HepG2 (cell line): ENCODE data around the gene LANCL3. TPM values are rescaled to one million over a fixed set of nuclear protein-coding genes. Genes with fewer than 3 reads are reported as not detected.

Source experiments
- ATAC-seq: fragments of 200-7000 bp; cut with Tn5 transposase; 3 replicates; pipeline ENCODE4 v1.9.1; 2020; ENCODE audit warnings: mild to moderate bottlenecking, moderate library complexity
- BruUV-seq: library from RNA; stranded (reverse); fragments of 400-500 nt; replicated peaks from 2 replicates; lab custom pipeline; 2021; lab: Mats Ljungman, UMichigan
- CTCF ChIA-PET: fragments of 300-600 bp; formaldehyde crosslinking; extraction: SDS; loops from one replicate; lab custom pipeline; 2021; ENCODE audit warnings: low total read pairs, inconsistent platforms, low intra/inter-chr PET ratio; lab: Yijun Ruan, JAX
- POLR2A ChIA-PET: fragments of 350-600 bp; sonication (Branson Sonifier 250); formaldehyde crosslinking; loops from one replicate; lab custom pipeline; 2020; ENCODE audit warnings: antibody characterized with exemption, inconsistent platforms; lab: Yijun Ruan, JAX
- DNase-seq: peaks from one replicate; pipeline ENCODE4 v3.0.0-alpha.2; 2015; ENCODE audit warnings: low spot score
- FAIRE-seq: peaks from 3 replicates; lab custom pipeline; 2011; peaks lifted over from hg19 to GRCh38; lab: Jason Lieb, UNC
- H2AFZ ChIP-seq: one replicate; pipeline ENCODE4 v1.6.1; 2011; ENCODE audit warnings: low read length, inconsistent platforms
- H3K27ac ChIP-seq: fragments of 300-600 bp; 3 replicates; pipeline ENCODE4 v1.8.0; 2011; ENCODE audit warnings: mixed run types, mild to moderate bottlenecking, mixed read lengths, low read length, inconsistent platforms; ENCODE audit not compliant: insufficient read depth; ENCODE audit errors: extremely low read length
- H3K27me3 ChIP-seq, 2 experiments: fragments of 200-600 bp in 1 of 2; 2 replicates in 1 of 2; 3 replicates in 1 of 2; pipeline versions ENCODE4 v1.6.0 to v1.8.0; 2011; ENCODE audit warnings: low read length in 2 of 2, mild to moderate bottlenecking in 2 of 2, moderate library complexity in 2 of 2, inconsistent platforms in 1 of 2; ENCODE audit not compliant: insufficient read depth in 2 of 2, control insufficient read depth in 1 of 2
- H3K36me3 ChIP-seq, 2 experiments: fragments of 200-600 bp in 1 of 2; replicated peaks in 1 of 2; 2 replicates in 1 of 2; 3 replicates in 1 of 2; pipeline versions ENCODE4 v1.5.1 to v1.8.0; 2011; ENCODE audit warnings: low read length in 2 of 2, inconsistent platforms in 1 of 2; ENCODE audit not compliant: insufficient read depth in 2 of 2, control insufficient read depth in 1 of 2
- H3K4me1 ChIP-seq: 2 replicates; pipeline ENCODE4 v1.5.1; 2012; ENCODE audit warnings: low read length, inconsistent platforms; ENCODE audit not compliant: insufficient read depth
- H3K4me2 ChIP-seq: 2 replicates; pipeline ENCODE4 v1.6.0; 2011; ENCODE audit warnings: low read depth, low read length, inconsistent platforms
- H3K4me3 ChIP-seq, 3 experiments: fragments of 200-600 bp in 1 of 3; sonication (generic), shearing (Covaris generic) in 1 of 3; replicated peaks in 1 of 3; 2 replicates each; pipeline ENCODE4 v1.5.1; 2011 to 2016; ENCODE audit warnings: low read length in 3 of 3, inconsistent platforms in 2 of 3, low read depth in 2 of 3, mild to moderate bottlenecking in 2 of 3, control low read depth in 1 of 3, mixed read lengths in 1 of 3; ENCODE audit not compliant: insufficient read depth in 1 of 3
- H3K79me2 ChIP-seq: one replicate; pipeline ENCODE4 v1.6.1; 2011; ENCODE audit warnings: low read length, inconsistent platforms; ENCODE audit not compliant: insufficient read depth
- H3K9ac ChIP-seq: 2 replicates; pipeline ENCODE4 v1.6.0; 2011; ENCODE audit warnings: mild to moderate bottlenecking, low read depth, low read length, inconsistent platforms; ENCODE audit not compliant: insufficient read depth
- H3K9me3 ChIP-seq: 2 replicates; pipeline ENCODE4 v1.5.1; 2012; ENCODE audit warnings: mild to moderate bottlenecking, low read length
- H4K20me1 ChIP-seq: 2 replicates; pipeline ENCODE4 v1.6.0; 2011; ENCODE audit warnings: inconsistent platforms, mild to moderate bottlenecking, low read length, moderate library complexity; ENCODE audit not compliant: insufficient read depth
- CEBPG ChIP-seq: IDR thresholded peaks from 2 replicates; pipeline ENCODE4 v1.6.1; 2016
- HOXA3 ChIP-seq: sonication (generic); formaldehyde crosslinking; IDR thresholded peaks from 2 replicates; pipeline ENCODE4 v1.5.0; 2020; ENCODE audit warnings: missing genetic modification reagents
- NCOR1 ChIP-seq: fragments of 200-600 bp; sonication (generic); IDR thresholded peaks from 2 replicates; pipeline ENCODE4 v1.7.0; 2017; ENCODE audit warnings: antibody characterized with exemption, low read length, borderline replicate concordance
- REL ChIP-seq: sonication (generic); formaldehyde crosslinking; conservative IDR thresholded peaks from 2 replicates; pipeline ENCODE4 v1.8.0; 2022; ENCODE audit warnings: mild to moderate bottlenecking, missing genetic modification reagents, moderate library complexity
- SIN3B ChIP-seq: fragments of 150-350 bp; IDR thresholded peaks from 2 replicates; pipeline ENCODE4 v1.6.1; 2014; ENCODE audit warnings: low read length
- ZBTB42 ChIP-seq: sonication (generic); formaldehyde crosslinking; IDR thresholded peaks from 2 replicates; pipeline ENCODE4 v1.5.0; 2020; ENCODE audit warnings: mild to moderate bottlenecking, missing genetic modification reagents
- WGBS: methylation state at CpG from one replicate; pipeline ENCODE4 v1.1.6; 2017; ENCODE audit warnings: low lambda C conversion rate; 5-methylcytosine and 5-hydroxymethylcytosine counted together
- in situ Hi-C: cut with HindIII; loops from 2 replicates; pipeline ENCODE4 v1.10.0; 2017; ENCODE audit warnings: low pct_unique_long_range_greater_than_20kb; ENCODE audit not compliant: extremely low pct_ligation_motif_present
- intact Hi-C: fragments of 100-400 bp; cut with micrococcal nuclease; formaldehyde crosslinking; loops from one replicate; pipeline ENCODE4 v1.10.0; 2022; ENCODE audit not compliant: unreplicated experiment
- polyA plus RNA-seq, 8 experiments: library from polyadenylated mRNA; depleted of rRNA in 3 of 8; stranded (reverse) in 7 of 8; unstranded in 1 of 8; fragments of >200 nt; fragmentation: Illumina TruSeq in 4 of 8; extraction: Trizol in 4 of 8; gene quantifications; 2 replicates each; pipeline versions ENCODE4 v1.2.1 to v1.2.3, GENCODE V29; 2011 to 2016; ENCODE audit warnings: low read depth in 4 of 8, missing spikeins in 1 of 8, mixed read lengths in 1 of 8; ENCODE audit not compliant: insufficient read depth in 1 of 8
- total RNA-seq, 5 experiments: library from RNA; depleted of rRNA; stranded (reverse); fragments of >200 nt; fragmentation: Illumina TruSeq; extraction: Trizol; gene quantifications; 2 replicates each; pipeline ENCODE4 v1.2.3, GENCODE V29; 2016; ENCODE audit warnings: low read depth in 1 of 5
- TF ChIP-seq, protein P1 (sequence below): sonication (generic); formaldehyde crosslinking; IDR thresholded peaks from 2 replicates; pipeline ENCODE4 v1.4.0; 2020; ENCODE audit warnings: missing genetic modification reagents, mild to moderate bottlenecking, borderline replicate concordance
- TF ChIP-seq, protein P2 (sequence below): sonication (generic); formaldehyde crosslinking; IDR thresholded peaks from 2 replicates; pipeline ENCODE4 v1.4.0; 2020; ENCODE audit warnings: missing genetic modification reagents
- TF ChIP-seq, protein P3 (sequence below): sonication (generic); formaldehyde crosslinking; conservative IDR thresholded peaks from 2 replicates; pipeline ENCODE4 v1.4.0; 2020; ENCODE audit warnings: missing genetic modification reagents
- TF ChIP-seq, protein P4 (sequence below): sonication (generic); formaldehyde crosslinking; IDR thresholded peaks from 2 replicates; pipeline ENCODE4 v1.4.0; 2020; ENCODE audit warnings: missing genetic modification reagents, borderline replicate concordance

The LANCL3 gene
- total and polyA plus RNA-seq, 2 of the 13 experiments (the other 11 are each of a cell fraction or from before 2014, with no cell fraction given), result not detected

DNA sequence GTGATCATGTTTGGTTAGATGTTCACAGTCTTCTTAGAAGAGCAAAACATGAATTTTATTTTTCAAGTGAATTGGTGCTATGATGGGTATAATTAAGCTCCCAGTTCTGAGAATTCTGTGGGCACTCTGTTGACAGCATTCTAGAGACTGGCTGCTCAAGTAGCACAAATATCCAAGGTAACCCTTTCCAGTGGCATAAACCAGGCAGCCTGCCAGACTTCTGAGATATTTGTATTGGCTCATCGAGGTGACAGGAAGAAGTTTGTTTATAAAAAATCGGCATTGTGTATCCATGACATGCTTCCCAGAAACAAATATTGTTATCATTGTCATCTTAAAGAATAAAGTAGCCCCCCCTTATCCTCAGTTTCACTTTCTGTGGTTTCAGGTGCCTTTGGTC, 28.3 kb downstream of the LANCL3 start:
- POLR2A ChIA-PET, result no interaction called here
- H3K9me3 ChIP-seq, result no peaks in the 10 kb centered on the region
- ATAC-seq (no peak), DNase-seq (no peak), FAIRE-seq (no peak)
- no peaks in the 10 kb centered on the region for H3K27me3 ChIP-seq
- no peak overlapping the region for H3K9ac ChIP-seq
- no peak overlapping the region for H3K27ac ChIP-seq
- H4K20me1 ChIP-seq, result no peaks in the 10 kb centered on the region
- H3K4me1 ChIP-seq, result no peaks in the 10 kb centered on the region
- 7% methylated on average over 2 of the region's 2 CpGs for WGBS
- H3K4me3 ChIP-seq, result no peak overlapping the region
- in situ Hi-C loops (no loop called here), intact Hi-C loops (no loop called here)
- H3K4me2 ChIP-seq, result no peak overlapping the region
- no peak overlapping the region for H2AFZ ChIP-seq
- H3K36me3 ChIP-seq, result no peaks in the 10 kb centered on the region
- no TSS peak for BruUV-seq
- CTCF ChIA-PET, result no interaction called here
- TF ChIP-seq, protein P1, sequence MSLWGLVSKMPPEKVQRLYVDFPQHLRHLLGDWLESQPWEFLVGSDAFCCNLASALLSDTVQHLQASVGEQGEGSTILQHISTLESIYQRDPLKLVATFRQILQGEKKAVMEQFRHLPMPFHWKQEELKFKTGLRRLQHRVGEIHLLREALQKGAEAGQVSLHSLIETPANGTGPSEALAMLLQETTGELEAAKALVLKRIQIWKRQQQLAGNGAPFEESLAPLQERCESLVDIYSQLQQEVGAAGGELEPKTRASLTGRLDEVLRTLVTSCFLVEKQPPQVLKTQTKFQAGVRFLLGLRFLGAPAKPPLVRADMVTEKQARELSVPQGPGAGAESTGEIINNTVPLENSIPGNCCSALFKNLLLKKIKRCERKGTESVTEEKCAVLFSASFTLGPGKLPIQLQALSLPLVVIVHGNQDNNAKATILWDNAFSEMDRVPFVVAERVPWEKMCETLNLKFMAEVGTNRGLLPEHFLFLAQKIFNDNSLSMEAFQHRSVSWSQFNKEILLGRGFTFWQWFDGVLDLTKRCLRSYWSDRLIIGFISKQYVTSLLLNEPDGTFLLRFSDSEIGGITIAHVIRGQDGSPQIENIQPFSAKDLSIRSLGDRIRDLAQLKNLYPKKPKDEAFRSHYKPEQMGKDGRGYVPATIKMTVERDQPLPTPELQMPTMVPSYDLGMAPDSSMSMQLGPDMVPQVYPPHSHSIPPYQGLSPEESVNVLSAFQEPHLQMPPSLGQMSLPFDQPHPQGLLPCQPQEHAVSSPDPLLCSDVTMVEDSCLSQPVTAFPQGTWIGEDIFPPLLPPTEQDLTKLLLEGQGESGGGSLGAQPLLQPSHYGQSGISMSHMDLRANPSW, result no peak
- TF ChIP-seq CEBPG (CRISPR knock-in tag), result no peak
- H3K79me2 ChIP-seq, result no peaks in the 10 kb centered on the region

DNA sequence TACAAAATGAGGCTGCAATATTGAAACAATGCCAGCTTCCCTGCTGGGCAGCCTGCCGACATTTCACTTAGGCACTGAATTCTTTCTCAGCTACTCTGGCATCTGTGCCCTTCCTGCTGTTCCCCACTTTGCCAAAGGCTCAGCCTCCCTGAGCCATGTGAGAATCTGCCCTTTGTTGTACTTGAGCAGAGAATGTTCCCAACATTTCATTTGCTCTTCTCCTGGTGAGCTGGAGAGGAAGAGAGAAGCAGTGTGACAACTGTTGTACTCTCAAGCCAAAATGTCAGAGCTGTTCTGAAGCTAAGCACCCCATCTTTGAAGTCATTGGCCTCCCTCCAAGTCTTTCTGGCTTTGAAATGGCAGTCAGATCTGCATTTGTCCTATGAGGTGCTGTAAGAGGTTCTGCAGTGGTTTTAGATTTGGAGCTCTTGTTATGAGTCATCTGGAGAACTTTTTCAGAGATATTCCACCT, 32.5 kb downstream of the LANCL3 start:
- H3K9me3 ChIP-seq, result no peaks in the 10 kb centered on the region
- BruUV-seq, result no TSS peak
- TF ChIP-seq, protein P2, sequence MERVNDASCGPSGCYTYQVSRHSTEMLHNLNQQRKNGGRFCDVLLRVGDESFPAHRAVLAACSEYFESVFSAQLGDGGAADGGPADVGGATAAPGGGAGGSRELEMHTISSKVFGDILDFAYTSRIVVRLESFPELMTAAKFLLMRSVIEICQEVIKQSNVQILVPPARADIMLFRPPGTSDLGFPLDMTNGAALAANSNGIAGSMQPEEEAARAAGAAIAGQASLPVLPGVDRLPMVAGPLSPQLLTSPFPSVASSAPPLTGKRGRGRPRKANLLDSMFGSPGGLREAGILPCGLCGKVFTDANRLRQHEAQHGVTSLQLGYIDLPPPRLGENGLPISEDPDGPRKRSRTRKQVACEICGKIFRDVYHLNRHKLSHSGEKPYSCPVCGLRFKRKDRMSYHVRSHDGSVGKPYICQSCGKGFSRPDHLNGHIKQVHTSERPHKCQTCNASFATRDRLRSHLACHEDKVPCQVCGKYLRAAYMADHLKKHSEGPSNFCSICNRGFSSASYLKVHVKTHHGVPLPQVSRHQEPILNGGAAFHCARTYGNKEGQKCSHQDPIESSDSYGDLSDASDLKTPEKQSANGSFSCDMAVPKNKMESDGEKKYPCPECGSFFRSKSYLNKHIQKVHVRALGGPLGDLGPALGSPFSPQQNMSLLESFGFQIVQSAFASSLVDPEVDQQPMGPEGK (CRISPR knock-in tag), result no peak
- TF ChIP-seq REL, result no peak
- no peak for TF ChIP-seq NCOR1
- no peak for TF ChIP-seq HOXA3 (CRISPR knock-in tag)
- TF ChIP-seq, protein P3, sequence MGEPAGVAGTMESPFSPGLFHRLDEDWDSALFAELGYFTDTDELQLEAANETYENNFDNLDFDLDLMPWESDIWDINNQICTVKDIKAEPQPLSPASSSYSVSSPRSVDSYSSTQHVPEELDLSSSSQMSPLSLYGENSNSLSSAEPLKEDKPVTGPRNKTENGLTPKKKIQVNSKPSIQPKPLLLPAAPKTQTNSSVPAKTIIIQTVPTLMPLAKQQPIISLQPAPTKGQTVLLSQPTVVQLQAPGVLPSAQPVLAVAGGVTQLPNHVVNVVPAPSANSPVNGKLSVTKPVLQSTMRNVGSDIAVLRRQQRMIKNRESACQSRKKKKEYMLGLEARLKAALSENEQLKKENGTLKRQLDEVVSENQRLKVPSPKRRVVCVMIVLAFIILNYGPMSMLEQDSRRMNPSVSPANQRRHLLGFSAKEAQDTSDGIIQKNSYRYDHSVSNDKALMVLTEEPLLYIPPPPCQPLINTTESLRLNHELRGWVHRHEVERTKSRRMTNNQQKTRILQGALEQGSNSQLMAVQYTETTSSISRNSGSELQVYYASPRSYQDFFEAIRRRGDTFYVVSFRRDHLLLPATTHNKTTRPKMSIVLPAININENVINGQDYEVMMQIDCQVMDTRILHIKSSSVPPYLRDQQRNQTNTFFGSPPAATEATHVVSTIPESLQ, result no peak
- TF ChIP-seq, protein P4, sequence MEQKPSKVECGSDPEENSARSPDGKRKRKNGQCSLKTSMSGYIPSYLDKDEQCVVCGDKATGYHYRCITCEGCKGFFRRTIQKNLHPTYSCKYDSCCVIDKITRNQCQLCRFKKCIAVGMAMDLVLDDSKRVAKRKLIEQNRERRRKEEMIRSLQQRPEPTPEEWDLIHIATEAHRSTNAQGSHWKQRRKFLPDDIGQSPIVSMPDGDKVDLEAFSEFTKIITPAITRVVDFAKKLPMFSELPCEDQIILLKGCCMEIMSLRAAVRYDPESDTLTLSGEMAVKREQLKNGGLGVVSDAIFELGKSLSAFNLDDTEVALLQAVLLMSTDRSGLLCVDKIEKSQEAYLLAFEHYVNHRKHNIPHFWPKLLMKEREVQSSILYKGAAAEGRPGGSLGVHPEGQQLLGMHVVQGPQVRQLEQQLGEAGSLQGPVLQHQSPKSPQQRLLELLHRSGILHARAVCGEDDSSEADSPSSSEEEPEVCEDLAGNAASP (CRISPR knock-in tag), result no peak
- no peak for TF ChIP-seq SIN3B
- no peak for TF ChIP-seq ZBTB42

More for the DNA sequence above, 32.5 kb downstream of the LANCL3 start:
- Histone ChIP-seq H3K79me2 (no peaks in the 10 kb centered on the region), H3K9ac (no peak overlapping the region), H4K20me1 (no peaks in the 10 kb centered on the region), H3K4me2 (no peak overlapping the region), H2AFZ (no peak overlapping the region), H3K4me3 (no peak overlapping the region), H3K4me1 (no peaks in the 10 kb centered on the region), H3K36me3 (no peaks in the 10 kb centered on the region), H3K27ac (no peak overlapping the region), H3K27me3 (no peaks in the 10 kb centered on the region)
- FAIRE-seq (no peak), ATAC-seq (no peak), DNase-seq (no peak)
- intact Hi-C loops (no loop called here), in situ Hi-C loops (no loop called here)
- ChIA-PET POLR2A (no interaction called here), CTCF (no interaction called here)
- WGBS, result 0% methylated on average over 1 of the region's 1 CpG
